NCI-H1417 treated with DMSO at 0.1 percent for 48 hours (cell line): ENCODE measurements around the gene POSTN.
"Not testable (repeated sequence)": the region's sequence is repeated elsewhere in the genome, so short reads cannot be mapped to it uniquely, and the experiment has no call there.

ENCODE experiments used
- DNase-seq: peaks from one replicate; lab custom pipeline; 2025; lab: John Stamatoyannopoulos, UW

Gene POSTN

DNA sequence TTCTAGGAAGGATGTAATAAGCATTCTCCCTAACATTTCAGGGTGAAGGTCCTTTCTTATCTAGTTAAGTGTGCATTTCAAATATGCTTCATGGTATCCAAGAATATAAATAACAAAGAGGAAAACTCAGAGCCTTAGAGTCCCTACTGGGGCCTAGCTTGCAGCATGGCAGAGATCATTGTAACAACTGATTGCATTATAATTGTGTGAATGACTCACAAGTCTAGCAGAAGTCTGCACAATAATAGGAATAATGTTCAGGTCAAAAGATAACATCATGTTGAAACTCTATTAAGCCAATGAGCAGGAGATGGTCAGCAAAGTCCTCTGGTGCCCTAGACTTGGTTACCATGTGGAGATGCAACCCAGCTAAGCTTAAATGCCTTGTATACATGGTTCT lies 3.4 kb downstream of the POSTN start:
- no peak for DNase-seq

DNA sequence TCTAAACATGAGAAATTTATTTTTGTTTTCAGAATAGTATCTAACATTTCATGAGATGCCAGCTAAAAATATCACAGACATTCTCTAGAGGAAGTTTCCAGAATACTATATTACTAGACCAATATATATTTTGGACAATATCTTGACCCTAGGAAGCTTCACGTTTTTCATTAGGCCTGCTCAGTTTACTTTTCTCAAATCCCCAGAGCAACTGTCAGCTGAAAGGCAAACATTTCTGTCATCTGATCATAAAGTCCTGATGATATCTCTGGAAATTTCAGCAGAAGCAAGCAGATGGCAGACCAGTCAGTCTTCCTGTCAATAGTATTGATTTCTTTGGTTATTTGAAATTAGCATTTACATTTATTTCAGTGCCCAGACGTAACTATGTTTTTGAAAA lies 4.0 kb downstream of the POSTN start:
- DNase-seq = no peak

DNA sequence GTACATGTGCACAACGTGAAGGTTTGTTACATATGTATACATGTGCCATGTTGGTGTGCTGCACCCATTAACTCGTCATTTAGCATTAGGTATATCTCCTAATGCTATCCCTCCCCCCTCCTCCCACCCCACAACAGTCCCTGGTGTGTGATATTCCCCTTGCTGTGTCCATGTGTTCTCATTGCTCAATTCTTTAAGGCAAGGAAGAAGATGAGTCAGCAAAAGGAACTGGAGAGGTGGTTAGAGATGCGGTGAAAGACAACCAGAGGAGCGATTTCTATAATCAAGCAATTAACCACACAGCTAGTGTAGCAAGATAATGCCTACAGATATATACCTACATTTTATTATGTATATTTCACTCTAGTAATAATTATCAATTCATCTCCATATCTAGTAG lies 9.2 kb downstream of the POSTN start:
- not testable (repeated sequence) for DNase-seq

DNA sequence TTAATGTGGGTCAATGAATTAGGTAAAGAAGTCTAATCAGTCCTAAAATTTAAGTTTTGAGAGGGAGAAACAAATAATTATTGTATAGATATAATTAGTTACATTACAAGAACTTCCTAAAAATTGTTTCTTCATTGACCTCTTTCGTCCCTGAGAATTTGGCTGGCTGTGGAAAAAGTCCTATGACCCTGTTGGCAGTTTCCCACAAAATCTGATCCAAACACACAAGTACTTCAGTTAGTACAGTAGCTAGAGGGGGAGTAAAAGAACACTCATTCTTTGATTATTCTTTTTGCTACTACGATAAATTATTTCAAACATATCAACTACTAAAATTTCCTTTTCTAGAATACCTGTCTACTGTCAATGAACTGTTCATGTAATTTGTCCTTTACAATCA lies 11.3 kb downstream of the POSTN start:
- no peak for DNase-seq

DNA sequence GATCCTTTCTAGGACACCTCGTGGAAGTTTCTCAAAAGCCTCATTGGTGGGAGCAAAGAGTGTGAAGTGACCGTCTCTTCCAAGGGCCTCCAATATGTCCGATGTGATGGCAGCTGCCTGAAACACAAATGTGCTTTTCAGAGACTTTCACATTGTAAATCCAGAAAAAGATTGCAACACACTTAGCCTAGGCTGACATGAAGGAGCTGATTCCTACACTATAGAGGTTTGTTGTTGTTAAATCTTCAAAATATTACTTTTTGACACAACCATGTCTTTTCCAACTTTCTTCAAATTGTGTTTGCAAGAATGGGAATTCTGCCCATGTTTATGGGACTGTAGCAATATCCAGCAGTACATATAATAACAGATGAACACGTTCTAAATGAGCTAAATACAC lies 12.4 kb downstream of the POSTN start:
- no peak for DNase-seq

DNA sequence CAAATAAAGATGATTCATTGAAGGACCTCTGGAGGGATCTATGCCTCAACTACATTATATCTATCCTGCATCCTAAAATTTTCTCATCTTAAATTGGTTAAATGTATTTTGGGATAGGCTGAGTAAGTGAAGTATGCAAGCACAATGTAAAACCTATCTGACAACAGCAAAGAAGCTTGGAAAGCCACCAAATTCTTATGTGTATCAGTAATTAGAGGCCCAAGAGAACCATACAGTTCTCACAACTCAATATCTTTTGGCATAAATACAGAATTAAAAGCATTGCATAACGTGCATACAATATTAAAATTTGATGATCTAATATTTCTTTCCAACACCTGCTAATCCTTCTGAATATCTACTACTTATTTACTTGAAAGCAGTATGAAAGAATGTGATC lies 13.0 kb downstream of the POSTN start:
- no peak for DNase-seq

DNA sequence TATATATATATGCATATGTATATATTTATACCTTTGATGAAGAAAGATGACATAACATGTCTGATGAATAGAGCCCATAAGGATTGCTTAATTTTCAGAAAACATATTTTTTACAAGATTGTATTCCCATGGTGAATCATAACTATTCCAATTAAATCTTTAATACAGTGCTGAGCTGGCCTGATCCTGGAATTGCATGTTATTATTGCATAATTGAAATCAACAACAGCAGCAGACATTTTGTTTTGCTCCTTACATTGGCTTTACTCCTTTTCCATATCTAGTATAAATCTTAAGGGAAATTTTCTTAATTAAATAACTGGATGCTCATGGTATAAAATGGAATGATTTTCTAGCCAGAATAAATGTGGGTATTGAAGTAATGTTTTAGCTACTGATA lies 22.0 kb downstream of the POSTN start:
- no peak for DNase-seq

DNA sequence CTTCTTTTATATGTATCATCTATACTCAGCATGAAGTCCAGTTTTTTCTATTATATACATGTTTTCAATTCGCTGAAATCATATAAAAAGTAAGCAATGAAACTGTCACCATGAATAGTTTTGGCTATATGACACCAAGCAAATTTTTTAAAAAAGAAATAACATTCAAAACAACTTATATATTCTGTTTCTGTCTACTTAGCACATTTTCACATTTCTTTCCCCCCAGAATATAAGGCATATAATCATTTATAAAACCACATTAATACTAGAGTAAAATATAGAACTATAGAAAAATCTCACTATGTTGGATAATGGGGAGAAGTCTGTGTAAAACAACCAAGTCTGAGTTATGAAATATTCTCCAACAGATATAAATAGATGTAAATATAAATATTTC lies 33.1 kb downstream of the POSTN start:
- DNase-seq = no peak

DNA sequence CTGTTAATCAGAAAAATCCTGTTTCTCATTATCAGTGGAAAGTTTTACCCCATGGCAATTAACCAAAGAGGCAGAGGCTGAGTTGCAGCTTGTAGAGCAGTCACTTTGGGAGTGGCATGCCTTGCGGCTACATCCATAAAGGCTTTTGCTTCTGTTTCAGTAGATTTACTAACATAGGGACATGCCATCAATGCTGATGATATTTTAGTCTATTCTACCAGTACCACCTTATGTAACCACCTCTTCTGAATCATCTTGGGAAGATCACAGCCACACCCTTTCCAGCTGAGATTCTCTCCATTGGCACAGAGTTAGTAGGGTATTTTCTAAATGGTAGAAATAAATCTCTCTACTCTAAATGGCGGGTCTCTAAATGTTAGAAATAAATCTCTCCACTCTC lies 37.5 kb downstream of the POSTN start:
- DNase-seq = no peak

DNA sequence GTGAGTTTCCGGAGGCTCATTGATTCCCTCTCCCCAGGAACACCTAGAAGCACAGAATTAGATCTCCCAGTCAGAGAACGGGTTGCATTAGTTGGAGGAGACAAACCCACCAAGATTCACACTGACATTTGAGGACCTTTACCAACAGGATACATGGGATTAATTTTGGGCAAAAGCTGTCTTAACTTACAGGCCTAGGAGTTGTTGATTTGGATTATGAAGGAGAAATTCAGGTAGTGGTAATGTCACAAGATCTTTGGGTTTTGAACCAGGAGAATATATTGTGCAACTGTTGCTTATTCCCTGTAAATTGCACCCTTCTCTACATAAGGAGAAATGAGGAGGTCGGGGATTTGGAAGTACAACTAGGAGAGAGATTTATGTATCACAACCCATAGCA lies 38.0 kb downstream of the POSTN start:
- no peak for DNase-seq

DNA sequence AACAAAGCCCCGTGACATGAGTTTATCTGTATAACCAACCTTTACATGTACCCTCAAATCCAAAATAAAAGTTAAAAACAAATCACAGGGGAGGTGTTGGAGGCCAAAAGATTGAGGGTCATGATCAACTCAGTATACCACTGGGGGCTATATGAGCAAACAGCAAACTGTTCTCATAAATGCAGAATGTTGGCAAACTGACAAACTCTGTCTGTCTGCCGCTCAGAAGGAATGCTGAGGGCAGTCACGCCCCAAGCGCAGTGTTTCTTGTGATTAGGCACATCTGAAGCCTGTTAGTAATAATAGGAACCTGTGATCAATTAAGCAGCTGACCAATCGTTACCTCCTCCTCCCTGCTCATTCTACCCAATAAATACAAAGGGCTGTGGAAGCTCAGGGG lies 39.8 kb downstream of the POSTN start:
- DNase-seq = not testable (repeated sequence)

DNA sequence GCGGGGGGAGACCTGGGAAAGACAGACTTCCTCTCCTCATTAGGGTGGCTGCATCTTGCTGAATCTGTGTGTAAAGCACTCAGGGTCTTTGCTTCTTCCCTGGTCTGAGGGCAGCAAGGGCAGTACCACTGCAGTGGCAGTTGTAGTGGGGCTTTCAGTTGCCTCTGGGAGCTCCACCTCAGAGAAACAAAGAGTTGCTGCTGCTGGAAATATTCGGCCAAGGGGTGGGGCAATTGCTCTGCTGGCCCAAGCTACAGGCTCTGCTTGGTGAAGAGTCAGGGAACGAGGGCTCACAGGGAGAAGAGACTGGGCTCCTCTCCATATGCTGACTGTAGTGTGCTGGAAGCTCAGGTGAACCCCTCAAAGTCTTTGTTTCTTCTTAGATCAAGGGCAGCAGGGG lies 52.5 kb downstream of the POSTN start:
- DNase-seq = no peak

DNA sequence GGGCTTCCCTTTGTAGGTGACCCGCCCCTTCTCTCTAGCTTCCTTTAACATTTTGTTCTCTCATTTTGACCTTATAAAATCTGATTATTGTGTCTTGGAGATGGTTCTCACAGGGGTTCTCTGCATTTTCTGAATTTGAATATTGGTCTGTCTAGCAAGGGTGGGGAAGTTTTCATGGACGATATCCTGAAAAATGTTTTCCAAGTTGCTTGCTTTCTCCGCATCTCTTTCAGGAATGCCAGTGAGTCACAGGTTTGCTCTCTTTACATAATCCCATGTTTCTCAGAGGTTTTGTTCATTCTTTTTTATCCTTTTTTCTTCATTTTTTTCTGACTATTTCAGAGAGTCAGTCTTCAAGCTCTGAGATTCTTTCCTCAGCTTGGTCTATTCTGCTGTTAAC lies 53.6 kb downstream of the POSTN start:
- no peak for DNase-seq

DNA sequence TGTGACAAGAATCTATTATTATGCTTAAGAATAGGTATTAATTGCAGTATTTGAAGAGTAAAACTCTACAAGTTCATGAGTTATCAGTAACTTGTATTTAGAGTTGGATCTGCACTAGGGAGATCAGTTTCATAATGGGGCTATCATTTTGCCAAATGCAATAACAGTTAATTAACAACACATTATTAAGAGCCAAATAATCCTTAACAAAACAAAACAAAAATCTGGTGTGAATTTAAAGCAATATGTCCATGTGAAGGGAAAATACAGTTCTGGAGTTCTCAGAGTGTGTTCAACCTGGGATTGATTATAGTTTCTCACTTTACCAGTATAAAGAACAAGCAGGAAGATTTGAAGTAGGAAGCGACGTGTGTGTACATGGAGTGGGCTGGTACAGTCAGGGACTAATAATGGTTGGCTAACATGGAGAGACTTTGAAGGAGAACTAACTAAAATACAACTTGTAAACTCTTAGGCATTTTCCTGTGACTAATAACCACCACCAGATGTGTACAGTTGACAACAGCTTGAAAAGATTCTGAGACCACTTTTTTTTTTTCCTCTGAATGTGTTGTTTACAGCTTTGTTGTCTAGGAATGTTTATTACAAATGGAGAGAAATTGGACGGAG lies 58.5 kb downstream of the POSTN start:
- no peak for DNase-seq

DNA sequence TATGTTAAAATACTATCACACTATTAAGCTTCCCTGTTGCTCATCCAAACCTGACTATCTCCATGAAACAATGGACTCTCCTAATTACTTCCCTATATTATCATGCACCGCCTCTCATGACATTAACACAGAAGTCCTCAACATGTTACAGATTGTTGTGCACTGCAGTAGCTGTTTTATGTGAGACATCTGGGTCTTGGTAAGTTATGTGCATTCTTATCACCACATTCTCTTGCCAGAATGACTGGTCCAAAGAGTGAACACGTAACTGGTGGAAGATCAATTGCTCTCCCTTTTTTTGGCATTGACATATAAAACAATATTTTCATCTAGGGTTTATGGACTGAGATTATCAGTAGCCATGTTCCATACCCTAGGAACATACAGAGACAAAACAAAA lies 59.4 kb downstream of the POSTN start:
- DNase-seq = no peak

DNA sequence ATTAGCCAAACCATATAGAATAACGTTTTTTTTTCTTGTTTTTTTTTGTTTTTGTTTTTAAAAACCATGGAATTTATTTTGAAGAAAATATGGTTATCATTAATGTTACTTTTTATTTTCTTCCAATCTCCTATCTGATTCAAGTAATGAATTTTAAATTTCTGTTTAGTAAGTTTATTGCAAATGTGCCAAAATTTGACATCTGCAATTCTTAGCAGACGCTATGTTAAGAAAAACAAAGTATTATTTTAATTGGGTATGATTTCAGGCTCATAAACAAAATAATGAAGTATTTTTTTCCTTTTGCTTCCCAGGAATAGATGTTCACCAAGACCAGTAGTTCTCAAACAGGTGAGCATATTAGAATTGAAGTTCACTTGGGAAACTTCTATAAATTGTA lies 63.1 kb downstream of the POSTN start:
- DNase-seq = no peak

DNA sequence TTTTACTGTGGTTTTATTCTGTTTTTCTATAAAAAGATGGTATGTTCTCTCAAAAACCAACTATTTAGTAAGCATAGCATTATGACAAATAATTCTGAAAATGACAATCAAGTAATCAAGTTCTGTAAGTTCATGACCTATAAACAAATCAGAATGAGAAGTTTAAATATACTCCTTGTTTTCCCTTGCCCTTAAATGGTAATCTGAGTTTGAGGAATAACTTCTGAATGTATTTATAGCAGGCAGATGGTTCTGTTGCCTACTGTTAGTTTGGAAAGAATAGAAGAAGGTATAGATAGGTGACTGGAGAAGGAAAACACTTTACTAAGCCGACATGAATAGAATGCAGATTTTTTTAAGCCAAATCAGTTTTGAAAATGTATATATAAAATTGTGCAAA lies 63.9 kb downstream of the POSTN start:
- DNase-seq = no peak

DNA sequence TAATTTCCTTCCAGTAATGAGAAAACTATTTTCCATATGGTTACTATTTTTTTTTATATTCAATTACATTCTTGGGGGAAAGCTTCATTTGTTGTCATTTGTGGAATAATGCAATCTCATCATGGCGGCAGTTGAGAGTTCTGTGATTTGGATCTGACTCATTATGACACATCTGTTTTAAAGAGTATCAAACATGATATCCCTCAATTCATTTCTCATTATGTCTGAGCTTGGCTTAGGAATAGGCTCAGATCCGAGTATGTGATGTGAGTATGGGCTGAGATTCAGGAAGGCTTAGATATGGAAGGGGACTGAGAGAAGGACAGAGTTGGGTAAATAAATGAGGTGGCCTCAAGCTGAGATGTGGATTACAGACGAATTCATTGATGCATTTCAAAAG lies 64.4 kb downstream of the POSTN start:
- no peak for DNase-seq

DNA sequence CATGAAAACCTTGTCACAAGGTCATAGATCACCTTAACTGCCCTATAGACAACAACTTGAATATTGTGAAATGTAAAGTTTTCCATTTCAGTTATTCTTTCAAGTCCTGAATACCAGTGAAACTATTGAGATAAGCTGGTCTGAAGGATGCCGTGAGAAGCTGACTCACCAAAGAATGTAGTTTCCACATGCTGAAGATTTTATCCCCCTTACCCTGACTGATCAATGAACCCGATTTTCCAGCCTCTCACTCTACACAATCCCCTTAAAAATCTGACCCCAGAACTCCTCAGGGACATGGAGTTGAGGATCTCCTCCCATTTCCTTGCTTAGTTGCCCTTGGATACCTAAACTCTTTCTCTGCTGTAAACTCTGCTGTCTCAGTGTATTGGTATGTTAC lies 67.5 kb downstream of the POSTN start:
- DNase-seq = no peak

DNA sequence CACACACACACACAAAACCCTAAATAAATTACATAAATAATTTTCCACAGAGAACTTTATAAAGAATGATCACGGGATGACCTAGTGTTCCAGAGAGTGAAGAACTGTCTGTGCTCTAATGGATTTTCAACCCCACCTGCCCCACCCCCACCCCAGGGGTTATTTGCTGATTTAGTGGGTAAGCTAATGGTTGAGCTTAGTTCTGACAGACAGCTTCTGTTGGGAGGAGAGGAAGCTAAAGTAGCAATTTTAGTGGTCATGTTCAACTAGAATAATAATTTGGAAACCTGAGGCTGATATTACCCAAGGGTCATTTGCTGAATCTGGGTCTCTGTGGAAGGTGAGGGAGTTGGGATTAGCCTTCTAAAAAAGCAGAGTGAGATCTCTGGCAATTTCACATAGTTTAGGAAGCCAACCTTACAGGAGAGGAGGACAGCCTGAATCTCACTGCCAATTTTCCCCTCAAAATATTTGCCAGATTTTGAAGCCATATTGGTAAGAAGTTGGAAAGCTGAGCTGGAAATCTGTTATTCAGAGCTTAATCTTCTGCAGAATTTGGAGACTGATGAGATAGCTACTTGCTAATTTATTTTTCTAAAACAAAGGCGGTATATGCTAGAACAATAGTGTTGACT lies 68.7 kb downstream of the POSTN start:
- no peak for DNase-seq

DNA sequence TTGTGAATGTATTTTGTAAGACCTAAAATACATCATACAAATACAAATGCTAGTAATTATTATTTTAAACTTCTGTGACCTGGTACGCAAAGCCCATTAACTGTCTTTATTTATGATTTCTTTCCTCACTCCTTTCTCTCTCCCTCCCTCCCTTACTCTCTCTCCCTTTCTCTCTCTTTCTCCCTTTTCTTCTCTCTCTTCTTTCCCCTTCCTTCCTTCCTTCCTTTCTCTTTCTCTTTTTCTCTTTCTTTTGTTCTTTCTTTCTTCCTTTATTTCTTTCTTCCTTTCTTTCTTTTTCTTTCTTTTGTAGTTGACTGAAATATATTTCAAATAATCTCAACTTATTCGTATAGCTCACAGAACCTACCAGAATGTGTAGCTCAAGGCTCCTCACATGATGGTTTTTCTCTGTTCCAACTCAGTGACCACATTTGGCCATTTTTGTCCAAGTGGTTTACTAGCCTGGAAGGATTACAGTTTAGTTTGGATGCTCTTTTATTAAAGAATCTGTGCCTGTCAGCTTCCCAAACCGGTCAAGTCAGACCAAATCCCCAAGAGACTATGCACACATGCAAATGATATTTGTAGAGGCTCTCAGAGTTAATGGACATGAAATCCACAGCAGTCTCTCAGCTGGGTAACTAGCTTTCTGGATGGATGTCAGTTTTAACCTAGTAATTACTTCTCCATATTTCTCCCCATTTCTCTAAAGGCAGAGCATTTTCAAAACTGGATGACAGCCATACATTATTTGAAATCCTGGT lies 71.7 kb downstream of the POSTN start:
- DNase-seq = no peak

DNA sequence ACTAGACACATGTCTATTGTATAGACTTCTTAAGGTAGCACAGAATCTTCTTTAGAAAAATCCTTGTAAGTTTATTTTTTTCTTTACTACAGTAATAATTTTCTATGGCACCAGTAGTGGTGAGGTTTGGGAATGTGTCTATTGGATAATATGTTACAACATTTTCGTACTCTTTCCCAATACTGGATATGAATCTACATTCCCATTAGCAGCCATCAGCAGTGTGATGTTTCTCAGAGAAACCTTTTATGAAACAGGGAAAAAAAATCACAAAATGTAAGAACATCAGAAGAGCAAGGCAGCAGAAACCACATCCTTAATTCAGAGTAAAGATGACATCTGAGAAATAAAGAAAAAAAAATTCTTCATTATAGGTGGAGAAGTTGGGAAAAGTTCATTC lies 83.3 kb downstream of the POSTN start:
- no peak for DNase-seq
